Measurements from ENCODE around the gene ANTXR1. TPM values are rescaled to one million over a fixed set of nuclear protein-coding genes. Genes with fewer than 3 reads are reported as not detected.

Gene ANTXR1
- total RNA-seq, 2 donors from 2014 or later, result not detected

GRCh38 chr2:69297216-69297615 is 284.2 kb downstream of the ANTXR1 start:
- H3K27me3 Mint-ChIP-seq, result peaks cover 49% of the 10 kb centered on the region
- DNase-seq, result no peak
- H3K36me3 Mint-ChIP-seq (ENCODE audit: low read depth), result peaks cover 3% of the 10 kb centered on the region
- H3K4me1 Mint-ChIP-seq, result no peaks in the 10 kb centered on the region
- no peaks in the 10 kb centered on the region for H3K9me3 ChIP-seq (ENCODE audit: control insufficient read depth, low read length, poor library complexity, severe bottlenecking)
- H3K27ac Mint-ChIP-seq, result no peak overlapping the region
- H3K4me3 Mint-ChIP-seq, result no peak overlapping the region
- no peak for ATAC-seq

GRCh38 chr2:69298261-69298660 is 285.3 kb downstream of the ANTXR1 start:
- Mint-ChIP-seq H3K27me3 (peaks cover 46% of the 10 kb centered on the region), H3K4me1 (no peaks in the 10 kb centered on the region), H3K27ac (no peak overlapping the region), H3K36me3 (ENCODE audit: low read depth) (peaks cover 5% of the 10 kb centered on the region), H3K4me3 (no peak overlapping the region)
- ATAC-seq (no peak), DNase-seq (no peak)
- H3K9me3 ChIP-seq (ENCODE audit: control insufficient read depth, low read length, poor library complexity, severe bottlenecking), result no peaks in the 10 kb centered on the region

GRCh38 chr2:69298862-69299261 is 285.9 kb downstream of the ANTXR1 start:
- Mint-ChIP-seq H3K4me1 (no peaks in the 10 kb centered on the region), H3K27me3 (peaks cover 46% of the 10 kb centered on the region), H3K36me3 (ENCODE audit: low read depth) (peaks cover 5% of the 10 kb centered on the region), H3K4me3 (no peak overlapping the region), H3K27ac (no peak overlapping the region)
- H3K9me3 ChIP-seq (ENCODE audit: control insufficient read depth, low read length, poor library complexity, severe bottlenecking), result peaks cover 3% of the 10 kb centered on the region
- ATAC-seq, result no peak
- DNase-seq, result no peak

Other genes starting within 250 kb of the ANTXR1 start
- not detected for gene BMP10, start 141.8 kb upstream of the ANTXR1 start, total RNA-seq
- not detected for gene GKN2, start 60.3 kb upstream of the ANTXR1 start, total RNA-seq
- gene GKN1, start 38.5 kb upstream of the ANTXR1 start, total RNA-seq, result not detected

Measured in T-helper 17 cell (primary cell).